SHP77 (cell line): Measurements from ENCODE around the gene ZMYND12.
"Not testable (repeated sequence)": the region's sequence is repeated elsewhere in the genome, so short reads cannot be mapped to it uniquely, and the experiment has no call there.

Experiments used
- DNase-seq, 2 experiments: peaks; one replicate each; lab custom pipeline; 2025; lab: John Stamatoyannopoulos, UW

Gene ZMYND12

GRCh38 chr1:42456010-42456753 lies at the start of gene ZMYND12, which contains the start of gene PPCS:
Gene ZMYND12, minus strand, starts transcription at chr1:42456022. Its CDS starts 25 bp downstream, at chr1:42455997.
Gene PPCS, plus strand, starts transcription at chr1:42456543. Its CDS starts 23 bp downstream, at chr1:42456566.
- DNase-seq = peak; percentile 83 to 88

- no peak for DNase-seq
These were observed 48.8 kb upstream of the ZMYND12 start for GRCh38 chr1:42504535-42505128.

- not testable (repeated sequence) for DNase-seq
These were observed 46.2 kb upstream of the ZMYND12 start for GRCh38 chr1:42502031-42502430.

GRCh38 chr1:42490237-42490636 lies 34.4 kb upstream of the ZMYND12 start:
- no peak for DNase-seq

- no peak for DNase-seq
These were observed 28.6 kb upstream of the ZMYND12 start for GRCh38 chr1:42484382-42484781.

- DNase-seq = no peak
These were observed 26.9 kb upstream of the ZMYND12 start for GRCh38 chr1:42482635-42483153.

- DNase-seq = no peak
These were observed 25.1 kb upstream of the ZMYND12 start for GRCh38 chr1:42480921-42481320.

- DNase-seq = peak in 1 of 2 experiments; percentile 11
These were observed 23.8 kb upstream of the ZMYND12 start for GRCh38 chr1:42479621-42480020.

- DNase-seq = no peak
These were observed 22.0 kb upstream of the ZMYND12 start for GRCh38 chr1:42477775-42478174.

- DNase-seq = not testable (repeated sequence)
These were observed 21.5 kb upstream of the ZMYND12 start for GRCh38 chr1:42477354-42477753.

GRCh38 chr1:42476605-42477004 lies 20.8 kb upstream of the ZMYND12 start:
- DNase-seq = no peak

- DNase-seq = no peak
These were observed 13.9 kb upstream of the ZMYND12 start for GRCh38 chr1:42469727-42470126.

GRCh38 chr1:42466030-42466429 lies 10.2 kb upstream of the ZMYND12 start:
- no peak for DNase-seq

GRCh38 chr1:42463921-42464320 lies 8.1 kb upstream of the ZMYND12 start:
- DNase-seq = peak in 1 of 2 experiments; percentile 26

GRCh38 chr1:42462828-42463763 lies 7.3 kb upstream of the ZMYND12 start, which contains the start of gene CCDC30:
Gene CCDC30, plus strand, starts transcription at chr1:42463286. Its CDS starts 17,266 bp downstream, at chr1:42480552.
- peak; percentile 99 for DNase-seq

- DNase-seq = no peak
These were observed 5.4 kb upstream of the ZMYND12 start for GRCh38 chr1:42461196-42461595.

- DNase-seq = peak; percentile 44 to 49
These were observed 900 bp upstream of the ZMYND12 start for GRCh38 chr1:42456754-42457089.

- no peak for DNase-seq
These were observed 1.4 kb downstream of the ZMYND12 start for GRCh38 chr1:42454403-42454802.

GRCh38 chr1:42453386-42453785 lies 2.4 kb downstream of the ZMYND12 start:
- DNase-seq = no peak

GRCh38 chr1:42450061-42450460 lies 5.8 kb downstream of the ZMYND12 start:
- DNase-seq = no peak

GRCh38 chr1:42449256-42449655 lies 6.6 kb downstream of the ZMYND12 start:
- no peak for DNase-seq

- no peak for DNase-seq
These were observed 13.2 kb downstream of the ZMYND12 start for GRCh38 chr1:42442662-42443061.
